Liver (tissue), 9 donors: ENCODE results near the gene RTN3. TPM values are rescaled to one million over a fixed set of nuclear protein-coding genes. Genes with fewer than 3 reads are reported as not detected.

Source experiments
- DNase-seq: peaks from one replicate; pipeline ENCODE4 v3.0.0-alpha.2; 2017; ENCODE audit warnings: low spot score
- H3K27ac ChIP-seq, 2 donors: one replicate each; pipeline ENCODE4 v1.7.0; 2013; ENCODE audit warnings: inconsistent platforms in 2 of 2, low read length in 2 of 2, control low read depth in 1 of 2, low read depth in 1 of 2, mild to moderate bottlenecking in 1 of 2
- H3K27me3 ChIP-seq, 4 donors: one replicate each; pipeline versions ENCODE4 v1.6.1 to v1.7.0; 2013; ENCODE audit warnings: low read length in 3 of 4, inconsistent platforms in 1 of 4, mild to moderate bottlenecking in 1 of 4, moderate library complexity in 1 of 4; ENCODE audit not compliant: control insufficient read depth in 4 of 4, insufficient read depth in 4 of 4
- H3K36me3 ChIP-seq, 4 donors: one replicate each; pipeline versions ENCODE4 v1.6.1 to v1.7.0; 2013; ENCODE audit warnings: low read length in 3 of 4, mild to moderate bottlenecking in 3 of 4, low read depth in 1 of 4, moderate library complexity in 1 of 4; ENCODE audit not compliant: control insufficient read depth in 4 of 4, insufficient read depth in 3 of 4
- H3K4me1 ChIP-seq, 4 donors: one replicate each; pipeline versions ENCODE4 v1.6.1 to v1.7.0; 2013; ENCODE audit warnings: low read length in 3 of 4, mild to moderate bottlenecking in 3 of 4, moderate library complexity in 1 of 4; ENCODE audit not compliant: control insufficient read depth in 4 of 4, insufficient read depth in 4 of 4
- H3K4me3 ChIP-seq, 3 donors: one replicate each; pipeline versions ENCODE4 v1.6.1 to v1.7.0; 2013; ENCODE audit warnings: low read length in 3 of 3, control low read depth in 1 of 3, low read depth in 1 of 3, mild to moderate bottlenecking in 1 of 3
- H3K9ac ChIP-seq, 2 donors: one replicate each; pipeline ENCODE4 v1.7.0; 2013; ENCODE audit warnings: low read length in 2 of 2, mild to moderate bottlenecking in 2 of 2, moderate library complexity in 2 of 2, control low read depth in 1 of 2, low read depth in 1 of 2
- H3K9me3 ChIP-seq, 4 donors: one replicate each; pipeline versions ENCODE4 v1.6.1 to v1.7.0; 2013; ENCODE audit warnings: low read length in 3 of 4; ENCODE audit not compliant: control insufficient read depth in 4 of 4
- ATF3 ChIP-seq: IDR thresholded peaks from 2 replicates; pipeline ENCODE4 v1.6.1; 2016; ENCODE audit warnings: antibody characterized with exemption
- EGR1 ChIP-seq, 2 donors: IDR thresholded peaks; 2 replicates each; pipeline ENCODE4 v1.6.1; 2016 to 2018; ENCODE audit warnings: antibody characterized with exemption in 2 of 2, low read depth in 2 of 2
- FOXA1 ChIP-seq: IDR thresholded peaks from 2 replicates; pipeline ENCODE4 v1.6.1; 2016; ENCODE audit warnings: antibody characterized with exemption
- FOXA2 ChIP-seq: IDR thresholded peaks from 2 replicates; pipeline ENCODE4 v1.6.1; 2016; ENCODE audit warnings: antibody characterized with exemption
- GABPA ChIP-seq, 2 donors: IDR thresholded peaks in 1 of 2; conservative IDR thresholded peaks in 1 of 2; 2 replicates each; pipeline ENCODE4 v1.6.1; 2016; ENCODE audit warnings: antibody characterized with exemption in 2 of 2, mild to moderate bottlenecking in 1 of 2, moderate library complexity in 1 of 2
- HNF4A ChIP-seq, 2 donors: conservative IDR thresholded peaks; 2 replicates each; pipeline ENCODE4 v1.6.1; 2016; ENCODE audit warnings: antibody characterized with exemption in 2 of 2, mild to moderate bottlenecking in 2 of 2
- HNF4G ChIP-seq: IDR thresholded peaks from 2 replicates; pipeline ENCODE4 v1.6.1; 2016; ENCODE audit warnings: antibody characterized with exemption
- RAD21 ChIP-seq, 2 donors: IDR thresholded peaks; 2 replicates each; pipeline ENCODE4 v1.6.1; 2016; ENCODE audit warnings: antibody characterized with exemption in 2 of 2, mild to moderate bottlenecking in 2 of 2
- RXRA ChIP-seq, 2 donors: IDR thresholded peaks; 2 replicates each; pipeline ENCODE4 v1.6.1; 2017 to 2018; ENCODE audit warnings: antibody characterized with exemption in 2 of 2, mild to moderate bottlenecking in 1 of 2
- SP1 ChIP-seq: IDR thresholded peaks from 2 replicates; pipeline ENCODE4 v1.6.1; 2018; ENCODE audit warnings: antibody characterized with exemption, mild to moderate bottlenecking
- TAF1 ChIP-seq: conservative IDR thresholded peaks from 2 replicates; pipeline ENCODE4 v1.6.1; 2016; ENCODE audit warnings: antibody characterized with exemption, mild to moderate bottlenecking
- YY1 ChIP-seq: IDR thresholded peaks from 2 replicates; pipeline ENCODE4 v1.6.1; 2016; ENCODE audit warnings: antibody characterized with exemption, mild to moderate bottlenecking
- ZBTB33 ChIP-seq: IDR thresholded peaks from 2 replicates; pipeline ENCODE4 v1.6.1; 2016; ENCODE audit warnings: antibody characterized with exemption
- WGBS: extraction: QIAGEN DNeasy Blood & Tissue Kit; methylation state at CpG from one replicate; pipeline ENCODE4 v1.1.7; 2013; 5-methylcytosine and 5-hydroxymethylcytosine counted together
- polyA plus RNA-seq, 2 donors: library from polyadenylated mRNA; stranded (reverse) in 1 of 2; unstranded in 1 of 2; fragments of 200-250 nt in 1 of 2; fragments of >200 nt in 1 of 2; fragmentation: Nextera tagmentation in 1 of 2; extraction: Ambion mirVana in 1 of 2; gene quantifications; one replicate each; pipeline versions ENCODE4 v1.2.1 to v1.2.3, GENCODE V29; 2013 to 2015
- total RNA-seq, 2 donors: library from RNA; depleted of rRNA; stranded (reverse); fragments of >200 nt; gene quantifications; one replicate each; pipeline ENCODE4 v1.2.3, GENCODE V29; 2014
- TF ChIP-seq, protein P1 (sequence below): IDR thresholded peaks from 2 replicates; pipeline ENCODE4 v1.6.1; 2016; ENCODE audit warnings: antibody characterized with exemption, mild to moderate bottlenecking
- TF ChIP-seq, protein P2 (sequence below): IDR thresholded peaks from 2 replicates; pipeline ENCODE4 v1.6.1; 2016; ENCODE audit warnings: antibody characterized with exemption
- TF ChIP-seq, protein P3 (sequence below): fragments of 150-350 bp; IDR thresholded peaks from 2 replicates; pipeline ENCODE4 v1.5.1; 2017; ENCODE audit warnings: improper control_type of control experiment, low read depth, low read length; ENCODE audit not compliant: missing input control
- donor health status: healthy.
- donor health status: healthy.
- donor health status: healthy.
- donor health status: healthy.
- donor health status: healthy.

Gene RTN3
- total and polyA plus RNA-seq, 4 donors, result 29.7 to 49.3 (median 31.4) TPM

- H3K4me1 ChIP-seq, result peaks cover 0 to 1% (median 0%) of the 10 kb centered on the region in 4 donors
- no peaks in the 10 kb centered on the region for H3K27me3 ChIP-seq
- H3K27ac ChIP-seq, result no peak overlapping the region
- TF ChIP-seq TAF1 (no peak), ATF3 (no peak), HNF4G (no peak), ZBTB33 (no peak), RAD21 (IDR thresholded peaks at IDR 0.05) (no peak), GABPA (IDR thresholded peaks at IDR 0.05 in 1 of 2, conservative IDR thresholded peaks at IDR 0.05 in 1 of 2) (no peak), FOXA1 (no peak), YY1 (no peak)
- TF ChIP-seq, protein P1, sequence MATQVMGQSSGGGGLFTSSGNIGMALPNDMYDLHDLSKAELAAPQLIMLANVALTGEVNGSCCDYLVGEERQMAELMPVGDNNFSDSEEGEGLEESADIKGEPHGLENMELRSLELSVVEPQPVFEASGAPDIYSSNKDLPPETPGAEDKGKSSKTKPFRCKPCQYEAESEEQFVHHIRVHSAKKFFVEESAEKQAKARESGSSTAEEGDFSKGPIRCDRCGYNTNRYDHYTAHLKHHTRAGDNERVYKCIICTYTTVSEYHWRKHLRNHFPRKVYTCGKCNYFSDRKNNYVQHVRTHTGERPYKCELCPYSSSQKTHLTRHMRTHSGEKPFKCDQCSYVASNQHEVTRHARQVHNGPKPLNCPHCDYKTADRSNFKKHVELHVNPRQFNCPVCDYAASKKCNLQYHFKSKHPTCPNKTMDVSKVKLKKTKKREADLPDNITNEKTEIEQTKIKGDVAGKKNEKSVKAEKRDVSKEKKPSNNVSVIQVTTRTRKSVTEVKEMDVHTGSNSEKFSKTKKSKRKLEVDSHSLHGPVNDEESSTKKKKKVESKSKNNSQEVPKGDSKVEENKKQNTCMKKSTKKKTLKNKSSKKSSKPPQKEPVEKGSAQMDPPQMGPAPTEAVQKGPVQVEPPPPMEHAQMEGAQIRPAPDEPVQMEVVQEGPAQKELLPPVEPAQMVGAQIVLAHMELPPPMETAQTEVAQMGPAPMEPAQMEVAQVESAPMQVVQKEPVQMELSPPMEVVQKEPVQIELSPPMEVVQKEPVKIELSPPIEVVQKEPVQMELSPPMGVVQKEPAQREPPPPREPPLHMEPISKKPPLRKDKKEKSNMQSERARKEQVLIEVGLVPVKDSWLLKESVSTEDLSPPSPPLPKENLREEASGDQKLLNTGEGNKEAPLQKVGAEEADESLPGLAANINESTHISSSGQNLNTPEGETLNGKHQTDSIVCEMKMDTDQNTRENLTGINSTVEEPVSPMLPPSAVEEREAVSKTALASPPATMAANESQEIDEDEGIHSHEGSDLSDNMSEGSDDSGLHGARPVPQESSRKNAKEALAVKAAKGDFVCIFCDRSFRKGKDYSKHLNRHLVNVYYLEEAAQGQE, result no peak
- TF ChIP-seq, protein P2, sequence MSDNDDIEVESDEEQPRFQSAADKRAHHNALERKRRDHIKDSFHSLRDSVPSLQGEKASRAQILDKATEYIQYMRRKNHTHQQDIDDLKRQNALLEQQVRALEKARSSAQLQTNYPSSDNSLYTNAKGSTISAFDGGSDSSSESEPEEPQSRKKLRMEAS, result no peak
- TF ChIP-seq, protein P3, sequence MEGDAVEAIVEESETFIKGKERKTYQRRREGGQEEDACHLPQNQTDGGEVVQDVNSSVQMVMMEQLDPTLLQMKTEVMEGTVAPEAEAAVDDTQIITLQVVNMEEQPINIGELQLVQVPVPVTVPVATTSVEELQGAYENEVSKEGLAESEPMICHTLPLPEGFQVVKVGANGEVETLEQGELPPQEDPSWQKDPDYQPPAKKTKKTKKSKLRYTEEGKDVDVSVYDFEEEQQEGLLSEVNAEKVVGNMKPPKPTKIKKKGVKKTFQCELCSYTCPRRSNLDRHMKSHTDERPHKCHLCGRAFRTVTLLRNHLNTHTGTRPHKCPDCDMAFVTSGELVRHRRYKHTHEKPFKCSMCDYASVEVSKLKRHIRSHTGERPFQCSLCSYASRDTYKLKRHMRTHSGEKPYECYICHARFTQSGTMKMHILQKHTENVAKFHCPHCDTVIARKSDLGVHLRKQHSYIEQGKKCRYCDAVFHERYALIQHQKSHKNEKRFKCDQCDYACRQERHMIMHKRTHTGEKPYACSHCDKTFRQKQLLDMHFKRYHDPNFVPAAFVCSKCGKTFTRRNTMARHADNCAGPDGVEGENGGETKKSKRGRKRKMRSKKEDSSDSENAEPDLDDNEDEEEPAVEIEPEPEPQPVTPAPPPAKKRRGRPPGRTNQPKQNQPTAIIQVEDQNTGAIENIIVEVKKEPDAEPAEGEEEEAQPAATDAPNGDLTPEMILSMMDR, result no peak
- H3K4me3 ChIP-seq, result no peak overlapping the region
- 95% methylated on average over 6 of the region's 6 CpGs for WGBS
- no peak for DNase-seq
- no peak overlapping the region for H3K9ac ChIP-seq
- H3K9me3 ChIP-seq, result no peaks in the 10 kb centered on the region
- peaks cover 0 to 2% (median under 1%) of the 10 kb centered on the region in 4 donors for H3K36me3 ChIP-seq
Measured at GRCh38 chr11:63711838-63712237, 30.5 kb downstream of the RTN3 start.

DNA sequence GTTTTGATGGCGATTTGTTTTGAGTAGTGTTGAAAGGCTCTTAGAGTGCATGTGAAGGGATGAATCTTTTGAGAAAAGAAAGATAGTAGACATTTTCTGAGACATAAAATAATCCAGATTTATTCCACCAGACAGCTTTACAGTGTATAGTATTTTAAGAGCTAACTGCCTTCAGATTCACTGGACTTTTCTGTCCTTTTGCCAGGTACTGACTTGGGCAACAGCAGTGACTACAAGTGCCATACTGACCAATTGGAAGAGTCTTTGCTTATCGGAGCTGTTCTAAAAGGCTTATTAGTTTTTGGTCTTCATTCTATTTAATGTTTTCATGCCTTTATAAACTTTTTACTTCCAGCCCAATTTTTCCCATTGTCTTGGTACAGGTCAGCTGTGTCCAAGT, 32.5 kb downstream of the RTN3 start:
- H3K4me1 ChIP-seq, result peaks cover 0 to 1% (median 0%) of the 10 kb centered on the region in 4 donors
- DNase-seq, result no peak
- H3K36me3 ChIP-seq, result no peaks in the 10 kb centered on the region
- no peak overlapping the region for H3K27ac ChIP-seq
- H3K9ac ChIP-seq, result no peak overlapping the region
- WGBS, result 89% methylated on average over 2 of the region's 2 CpGs
- no peak overlapping the region for H3K4me3 ChIP-seq
- H3K9me3 ChIP-seq, result no peaks in the 10 kb centered on the region
- H3K27me3 ChIP-seq, result no peaks in the 10 kb centered on the region
- TF ChIP-seq, protein P2, result no peak
- TF ChIP-seq YY1, result no peak
- TF ChIP-seq RXRA (IDR thresholded peaks at IDR 0.05), result no peak
- no peak for TF ChIP-seq FOXA2
- no peak for TF ChIP-seq FOXA1
- no peak for TF ChIP-seq GABPA (IDR thresholded peaks at IDR 0.05 in 1 of 2, conservative IDR thresholded peaks at IDR 0.05 in 1 of 2)
- no peak for TF ChIP-seq ZBTB33
- TF ChIP-seq, protein P1, result no peak
- TF ChIP-seq TAF1, result no peak
- no peak for TF ChIP-seq HNF4G
- TF ChIP-seq ATF3, result no peak
- TF ChIP-seq SP1, result no peak
- TF ChIP-seq EGR1 (IDR thresholded peaks at IDR 0.05; ENCODE audit: low read depth in 2 of 2), result no peak
- no peak for TF ChIP-seq HNF4A (conservative IDR thresholded peaks at IDR 0.05)
